HFF-Myc (cell line): Measurements from ENCODE around the gene POFUT2.

Source experiments
- DNase-seq: peaks from one replicate; pipeline ENCODE4 v3.0.0-alpha.2; 2011; ENCODE audit warnings: low read depth; ENCODE audit errors: extremely low read depth
- H3K4me3 ChIP-seq: replicated peaks from 2 replicates; pipeline ENCODE4 v1.5.1; 2011; ENCODE audit warnings: low read depth, mild to moderate bottlenecking, control low read depth, low read length
- TF ChIP-seq, protein P1 (sequence below): IDR thresholded peaks from 2 replicates; pipeline ENCODE4 v1.5.1; 2012; ENCODE audit warnings: mild to moderate bottlenecking, low read depth, low read length, control low read depth; ENCODE audit errors: missing control alignments

POFUT2 gene

DNA sequence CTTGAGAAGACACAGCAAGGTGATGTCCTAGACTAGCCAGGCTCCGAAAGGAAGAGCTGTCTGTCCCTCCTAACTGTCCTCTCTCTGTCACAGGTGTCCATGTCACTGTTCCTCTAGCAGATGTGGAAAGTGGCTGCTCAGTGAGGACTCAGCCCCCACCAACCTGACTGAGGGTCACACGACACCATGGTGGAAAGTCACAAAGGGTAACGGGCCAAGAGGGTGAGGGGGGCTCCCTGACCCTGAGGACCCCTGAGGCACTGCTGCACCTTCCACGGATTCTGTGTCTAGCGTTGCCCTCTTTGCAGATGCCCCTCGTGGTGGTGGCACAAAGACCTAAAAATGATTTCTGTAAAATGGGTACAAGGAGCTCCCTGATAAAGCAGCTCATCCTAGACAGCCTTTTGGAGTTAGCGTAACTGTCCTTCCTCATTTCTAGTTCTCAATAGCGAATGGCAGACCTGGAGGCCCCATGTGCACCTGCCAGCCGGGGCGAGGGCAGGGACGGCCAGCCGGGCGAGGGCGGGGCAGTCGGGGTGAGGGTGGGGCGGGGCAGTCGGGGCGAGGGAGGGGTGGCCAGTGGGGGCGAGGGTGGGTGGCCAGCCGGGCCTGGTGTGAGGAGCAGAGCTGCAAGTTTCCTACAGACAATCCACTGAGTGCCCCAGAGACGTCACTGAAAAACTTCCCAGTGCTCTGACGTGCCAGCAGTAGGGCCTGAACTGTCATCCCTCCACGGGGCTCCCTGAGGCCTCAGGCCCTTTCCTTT, 23.4 kb downstream of the POFUT2 start:
- TF ChIP-seq, protein P1, sequence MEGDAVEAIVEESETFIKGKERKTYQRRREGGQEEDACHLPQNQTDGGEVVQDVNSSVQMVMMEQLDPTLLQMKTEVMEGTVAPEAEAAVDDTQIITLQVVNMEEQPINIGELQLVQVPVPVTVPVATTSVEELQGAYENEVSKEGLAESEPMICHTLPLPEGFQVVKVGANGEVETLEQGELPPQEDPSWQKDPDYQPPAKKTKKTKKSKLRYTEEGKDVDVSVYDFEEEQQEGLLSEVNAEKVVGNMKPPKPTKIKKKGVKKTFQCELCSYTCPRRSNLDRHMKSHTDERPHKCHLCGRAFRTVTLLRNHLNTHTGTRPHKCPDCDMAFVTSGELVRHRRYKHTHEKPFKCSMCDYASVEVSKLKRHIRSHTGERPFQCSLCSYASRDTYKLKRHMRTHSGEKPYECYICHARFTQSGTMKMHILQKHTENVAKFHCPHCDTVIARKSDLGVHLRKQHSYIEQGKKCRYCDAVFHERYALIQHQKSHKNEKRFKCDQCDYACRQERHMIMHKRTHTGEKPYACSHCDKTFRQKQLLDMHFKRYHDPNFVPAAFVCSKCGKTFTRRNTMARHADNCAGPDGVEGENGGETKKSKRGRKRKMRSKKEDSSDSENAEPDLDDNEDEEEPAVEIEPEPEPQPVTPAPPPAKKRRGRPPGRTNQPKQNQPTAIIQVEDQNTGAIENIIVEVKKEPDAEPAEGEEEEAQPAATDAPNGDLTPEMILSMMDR = no peak
- no peak for DNase-seq
- H3K4me3 ChIP-seq = no peak overlapping the region

- DNase-seq = no peak
- H3K4me3 ChIP-seq = no peak overlapping the region
- TF ChIP-seq, protein P1 = no peak
Observed at GRCh38 chr21:45263534-45263933, 24.2 kb downstream of the POFUT2 start.

DNA sequence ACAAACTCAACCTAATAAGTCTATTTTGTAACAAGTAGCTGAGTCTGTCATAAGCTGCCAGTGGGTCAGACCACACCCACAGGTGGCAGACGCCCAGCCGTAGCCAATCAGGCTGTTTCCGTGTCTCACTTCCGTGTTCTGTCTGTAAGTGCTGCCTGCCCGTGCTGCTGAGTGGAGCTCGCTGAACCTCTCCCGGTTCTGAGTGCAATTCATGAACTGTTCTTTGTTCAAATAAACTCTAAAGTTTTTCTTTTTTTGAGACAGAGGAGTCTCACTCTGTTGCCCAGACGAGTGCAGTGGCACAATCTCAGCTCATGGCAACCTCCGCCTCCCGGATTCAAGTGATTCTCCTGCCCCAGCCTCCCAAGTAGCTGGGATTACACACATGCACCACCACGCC, 25.1 kb downstream of the POFUT2 start:
- TF ChIP-seq, protein P1 = no peak
- H3K4me3 ChIP-seq = no peak overlapping the region
- no peak for DNase-seq

DNA sequence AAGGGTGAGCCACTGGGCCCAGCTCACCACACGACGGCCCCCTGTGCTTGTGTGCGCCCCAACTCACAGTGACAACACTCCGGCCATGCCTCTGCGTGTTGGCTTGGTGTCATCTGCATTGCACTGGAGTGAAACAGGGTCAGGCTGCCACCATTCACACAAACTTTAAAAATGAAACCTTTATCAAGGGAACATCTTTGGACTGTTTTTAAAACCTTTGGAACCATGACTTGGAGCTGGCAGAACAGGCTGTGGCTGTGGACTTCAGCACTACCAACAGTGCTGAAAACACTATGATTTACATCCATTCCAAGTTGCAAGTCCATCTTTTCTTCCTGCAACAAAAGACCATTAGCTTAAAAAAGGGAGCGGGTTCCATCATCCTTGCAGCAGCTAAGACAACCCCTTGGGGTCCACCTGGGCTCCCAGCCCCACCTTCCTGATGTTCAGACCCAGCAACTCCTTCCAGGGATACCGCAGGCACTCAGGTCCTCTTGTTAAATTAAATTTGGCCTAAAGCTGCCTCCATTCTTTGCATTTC, 25.6 kb downstream of the POFUT2 start:
- TF ChIP-seq, protein P1 = no peak
- H3K4me3 ChIP-seq = no peak overlapping the region
- no peak for DNase-seq

GRCh38 chr21:45261093-45261492, 26.6 kb downstream of the POFUT2 start:
- no peak overlapping the region for H3K4me3 ChIP-seq
- no peak for DNase-seq
- TF ChIP-seq, protein P1 = no peak

GRCh38 chr21:45260191-45260825, 27.4 kb downstream of the POFUT2 start:
- TF ChIP-seq, protein P1 = no peak

More at GRCh38 chr21:45260191-45260825, 27.4 kb downstream of the POFUT2 start:
- H3K4me3 ChIP-seq = no peak overlapping the region
- no peak for DNase-seq
